Fibroblast of skin of scalp (primary cell): ENCODE measurements around the gene TMEM107.
A peak's percentile ranks its signal among the peaks of the same experiment; 100 is the strongest.

Source experiments
- DNase-seq: peaks from one replicate; pipeline ENCODE4 v3.0.0-alpha.2; 2013

Gene TMEM107

DNA sequence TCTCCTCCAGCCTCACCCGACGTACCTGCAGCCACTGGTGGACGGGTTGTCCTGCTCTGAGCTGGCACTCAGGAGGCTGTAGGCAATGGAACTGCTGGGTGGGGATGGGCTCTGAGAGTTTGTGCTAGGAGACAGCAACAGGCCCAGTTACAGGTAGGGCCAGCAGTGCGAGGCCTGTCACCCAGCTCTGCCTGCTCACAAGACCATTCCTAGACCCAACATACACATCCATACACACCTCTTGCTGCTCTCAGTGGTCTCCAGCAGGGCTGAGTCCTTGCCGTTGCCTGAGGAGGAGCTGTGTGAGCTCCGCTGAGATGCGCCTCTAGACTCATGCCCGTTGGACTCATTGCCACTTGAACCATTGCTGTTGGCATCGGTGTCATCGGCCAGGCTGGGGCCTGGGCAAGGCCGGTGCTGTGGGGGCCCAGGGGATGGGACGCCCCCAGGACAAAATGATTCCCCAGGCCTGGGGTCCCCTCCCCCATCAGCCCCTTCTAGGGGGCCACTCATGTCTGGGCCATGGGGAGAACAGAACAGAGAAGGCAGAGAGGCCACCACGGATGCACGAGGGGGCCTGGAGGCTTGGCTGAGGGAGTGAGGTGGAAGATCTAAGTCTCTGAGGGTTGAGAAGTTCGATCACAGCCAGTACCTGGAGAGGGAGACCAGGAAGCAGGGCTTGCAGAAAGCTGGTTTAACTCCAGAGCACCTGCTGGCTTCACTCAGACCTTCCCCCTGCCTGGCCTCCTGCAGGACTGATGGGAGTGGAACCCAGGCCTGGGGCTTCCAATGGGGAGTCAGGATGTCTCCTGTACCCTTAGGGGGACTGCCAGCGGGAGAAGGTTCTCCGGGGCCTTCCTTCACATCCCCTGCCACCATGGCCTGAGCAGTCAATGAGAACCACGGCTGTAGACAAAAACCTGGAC is 25.7 kb downstream of the TMEM107 start:
- DNase-seq: no peak

DNA sequence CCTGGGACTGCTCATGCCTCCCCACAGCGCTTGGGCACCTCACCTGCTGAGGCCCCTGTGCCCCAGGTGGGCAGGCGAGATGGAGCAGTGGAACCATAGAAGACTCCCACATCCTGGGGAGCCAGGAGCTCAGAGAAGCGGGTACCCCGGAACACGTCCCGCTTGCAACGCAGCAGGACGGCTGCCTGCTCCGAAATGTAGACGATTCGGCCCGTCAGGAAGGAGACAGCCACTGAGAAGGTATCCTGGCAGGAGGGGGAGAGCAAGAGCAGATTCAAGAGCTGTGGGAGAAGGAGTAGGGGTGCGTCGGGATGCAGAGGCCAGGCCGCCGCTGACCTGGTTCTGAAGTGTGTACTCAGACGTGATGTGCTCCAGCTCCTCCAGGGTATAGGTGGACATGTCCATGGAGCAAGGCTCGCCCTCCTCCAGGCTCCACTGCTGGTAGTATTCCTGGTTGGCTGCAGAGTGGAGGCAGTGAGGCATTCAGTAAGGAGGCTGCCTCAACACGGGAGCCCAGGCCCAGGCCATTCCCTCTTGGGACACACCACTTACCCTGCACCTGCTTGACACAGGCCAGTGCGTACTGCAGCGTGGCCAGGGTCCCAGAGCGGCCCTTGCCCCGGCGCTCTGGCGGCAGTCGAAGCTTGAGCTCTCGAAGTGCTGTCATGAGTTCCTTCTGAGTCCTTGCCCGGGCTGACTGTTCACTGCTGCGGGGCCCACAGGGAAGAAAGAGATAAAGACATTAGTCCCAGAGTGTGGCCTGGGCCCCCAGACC is 26.6 kb downstream of the TMEM107 start:
- DNase-seq: no peak

DNA sequence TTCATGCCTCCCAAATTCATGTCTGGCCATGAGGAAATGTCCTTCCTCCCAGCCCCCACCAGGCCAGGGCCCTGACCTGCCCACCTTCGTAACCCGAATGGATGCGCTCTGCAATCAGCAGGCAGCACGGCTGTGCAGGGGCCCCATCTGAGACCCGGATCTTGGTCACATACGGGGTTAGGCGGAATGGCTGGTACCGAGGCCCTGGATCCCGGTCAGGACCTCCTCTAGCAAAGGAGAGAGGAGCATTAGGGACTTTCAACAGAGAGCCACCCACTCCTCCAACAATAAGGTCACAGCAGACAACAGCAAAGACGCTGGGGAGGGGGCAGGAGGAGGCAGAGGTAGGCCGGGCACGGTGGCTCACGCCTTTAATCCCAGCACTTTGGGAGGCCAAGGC is 27.6 kb downstream of the TMEM107 start:
- no peak for DNase-seq

DNA sequence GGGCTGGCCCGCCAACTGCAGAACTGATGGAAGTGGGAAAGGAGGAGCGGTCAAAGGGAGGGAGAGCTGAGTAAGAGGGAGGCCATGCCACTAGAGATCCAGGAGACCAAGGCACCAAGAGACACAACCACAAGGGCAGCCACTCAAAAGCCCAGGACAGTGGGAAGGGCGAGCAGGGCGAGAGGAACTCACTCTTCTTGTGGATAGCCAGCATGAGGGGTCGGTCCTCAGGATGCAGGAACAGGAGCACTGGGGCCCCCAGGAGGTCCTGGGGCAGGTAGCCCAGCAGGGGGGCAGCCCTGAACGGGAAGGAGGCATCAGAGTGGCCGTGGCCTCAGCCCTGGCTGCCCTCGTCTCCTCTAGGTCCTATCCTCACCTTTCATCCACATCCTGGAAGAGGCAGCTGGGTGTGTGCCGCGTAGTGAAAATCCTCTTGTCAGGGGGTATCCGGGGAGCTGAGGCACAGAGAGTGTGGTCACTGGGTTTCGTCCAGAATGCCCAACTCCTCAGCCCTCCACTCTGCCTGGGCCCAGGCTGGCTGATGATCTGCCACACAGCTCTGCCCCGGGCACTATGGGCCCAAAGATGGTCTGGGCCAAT is 28.3 kb downstream of the TMEM107 start:
- DNase-seq: no peak

DNA sequence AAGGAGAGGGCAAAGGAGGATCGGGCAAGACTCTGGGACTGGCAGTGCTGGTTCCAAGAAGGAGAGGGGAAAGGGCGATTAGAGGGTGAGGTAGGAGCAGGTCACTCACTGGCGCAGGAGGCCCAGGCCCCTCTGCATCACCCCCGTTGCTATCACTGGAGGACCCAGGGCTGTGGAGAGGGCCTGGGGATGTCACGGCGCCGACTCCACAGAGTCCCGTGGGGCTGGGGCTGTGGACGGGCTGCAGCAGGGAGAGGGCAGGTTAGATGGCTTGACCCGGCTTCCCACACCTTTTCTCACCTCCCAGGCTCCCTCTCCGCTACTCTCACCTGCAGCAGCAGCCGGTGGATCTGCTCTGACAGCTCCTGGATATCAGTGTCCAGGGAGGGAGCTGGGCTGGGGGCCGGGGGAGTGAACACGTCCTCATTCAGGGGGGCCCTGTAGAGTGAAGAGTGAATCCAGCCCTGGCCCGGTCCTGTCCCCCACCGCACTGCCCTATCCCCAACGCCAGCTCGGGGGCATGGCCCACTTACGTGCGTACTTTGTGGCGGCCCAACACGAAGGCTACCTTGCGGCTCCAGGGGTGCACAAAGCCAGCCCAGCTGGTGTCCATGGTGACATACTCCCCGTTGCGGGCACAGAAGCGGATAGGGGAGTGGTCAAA is 28.9 kb downstream of the TMEM107 start:
- DNase-seq: no peak

DNA sequence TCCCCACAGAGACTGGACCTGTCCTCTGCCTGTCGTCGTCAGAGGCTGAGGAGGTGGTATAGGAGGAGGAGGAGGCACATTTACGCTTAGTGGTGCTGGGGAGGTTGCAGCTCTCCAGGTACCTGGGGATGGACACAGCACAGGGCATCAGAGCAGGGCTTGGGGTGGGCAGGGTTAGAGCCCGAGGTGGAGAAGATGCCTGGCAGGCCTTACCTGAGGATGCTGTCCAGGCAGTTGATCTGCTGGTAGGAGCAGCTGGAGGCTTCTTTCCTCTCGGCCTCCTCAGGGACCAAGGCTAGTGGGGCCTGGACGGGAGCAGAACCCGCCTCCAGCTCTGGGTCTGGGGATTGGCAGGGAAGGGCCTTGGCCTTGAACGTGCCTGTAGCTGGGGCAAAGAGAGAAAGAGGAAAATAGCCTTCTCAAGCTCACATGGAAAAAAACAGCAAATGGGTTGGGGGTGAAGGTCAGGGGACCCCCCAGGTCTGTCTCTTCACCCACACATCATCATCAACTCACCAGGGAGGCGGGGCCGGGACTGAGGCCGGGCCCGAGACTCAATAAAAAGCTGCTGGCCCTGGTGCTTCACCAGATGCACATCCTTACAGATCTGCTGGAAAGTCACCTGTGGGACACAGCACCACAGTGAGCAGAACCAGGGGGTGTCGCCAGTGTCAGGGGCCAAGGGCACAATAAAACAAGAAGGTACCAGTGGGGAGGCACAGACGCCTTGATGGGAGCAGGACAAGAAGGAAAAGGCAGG is 29.6 kb downstream of the TMEM107 start:
- DNase-seq: no peak

DNA sequence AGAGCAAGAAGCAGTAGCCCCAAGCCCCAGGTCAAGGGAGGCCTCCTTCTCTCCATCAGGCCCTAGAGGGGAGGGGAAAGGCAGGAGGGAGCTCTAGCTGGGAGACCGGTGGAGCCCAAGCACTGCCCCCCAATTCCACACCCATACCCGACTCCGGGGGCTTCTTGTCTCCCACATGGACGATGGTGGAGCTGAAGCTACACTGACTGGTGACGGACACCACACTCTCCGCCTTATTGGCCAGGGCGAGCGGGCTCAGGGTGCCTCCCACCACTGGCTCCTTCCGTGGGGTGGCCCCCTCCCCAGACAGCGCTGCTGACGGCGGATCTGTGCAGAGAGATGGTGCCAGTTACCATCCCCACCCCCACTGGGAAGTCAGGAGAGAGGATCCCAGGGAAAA is 30.4 kb downstream of the TMEM107 start:
- DNase-seq: no peak

DNA sequence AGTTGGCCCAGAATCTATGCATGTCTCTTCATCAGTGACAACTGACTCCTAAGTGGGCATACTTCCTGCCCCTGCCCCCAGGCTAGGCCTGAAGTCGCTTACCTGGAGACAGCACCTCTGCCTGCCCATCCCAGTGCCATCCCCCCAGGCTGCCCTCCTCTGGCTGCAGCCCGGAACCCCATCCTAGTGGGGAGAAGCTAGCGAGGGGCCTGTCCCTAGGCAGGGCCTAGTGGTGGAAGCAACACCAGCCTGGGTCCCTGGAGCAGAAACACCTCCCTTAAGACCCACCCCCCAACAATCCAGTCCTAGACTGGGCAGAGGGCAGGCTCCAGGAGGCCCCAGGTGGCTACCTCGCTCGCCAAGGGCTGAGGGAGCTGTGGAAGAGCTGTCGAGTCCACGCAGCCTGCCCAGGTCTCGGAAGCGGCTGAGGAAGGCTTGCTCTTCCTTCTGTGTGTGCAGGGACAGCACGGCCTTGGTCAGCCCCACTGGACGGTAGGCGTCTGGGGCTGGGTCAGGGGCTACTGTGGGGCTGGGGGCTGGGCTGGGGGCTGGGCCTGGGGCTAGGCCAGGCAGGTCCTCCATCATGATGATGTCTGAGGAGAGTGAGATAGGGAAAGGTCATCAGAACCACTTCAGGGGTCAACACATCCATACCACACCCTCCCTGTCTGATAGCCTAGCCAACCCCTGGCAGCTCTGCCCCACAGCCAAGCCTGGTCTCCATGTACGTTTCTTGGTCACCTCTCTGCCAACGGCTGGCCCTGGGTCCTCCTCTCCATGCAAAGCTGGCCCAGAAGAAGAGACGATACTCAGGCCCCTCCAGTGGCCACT is 31.6 kb downstream of the TMEM107 start:
- no peak for DNase-seq

DNA sequence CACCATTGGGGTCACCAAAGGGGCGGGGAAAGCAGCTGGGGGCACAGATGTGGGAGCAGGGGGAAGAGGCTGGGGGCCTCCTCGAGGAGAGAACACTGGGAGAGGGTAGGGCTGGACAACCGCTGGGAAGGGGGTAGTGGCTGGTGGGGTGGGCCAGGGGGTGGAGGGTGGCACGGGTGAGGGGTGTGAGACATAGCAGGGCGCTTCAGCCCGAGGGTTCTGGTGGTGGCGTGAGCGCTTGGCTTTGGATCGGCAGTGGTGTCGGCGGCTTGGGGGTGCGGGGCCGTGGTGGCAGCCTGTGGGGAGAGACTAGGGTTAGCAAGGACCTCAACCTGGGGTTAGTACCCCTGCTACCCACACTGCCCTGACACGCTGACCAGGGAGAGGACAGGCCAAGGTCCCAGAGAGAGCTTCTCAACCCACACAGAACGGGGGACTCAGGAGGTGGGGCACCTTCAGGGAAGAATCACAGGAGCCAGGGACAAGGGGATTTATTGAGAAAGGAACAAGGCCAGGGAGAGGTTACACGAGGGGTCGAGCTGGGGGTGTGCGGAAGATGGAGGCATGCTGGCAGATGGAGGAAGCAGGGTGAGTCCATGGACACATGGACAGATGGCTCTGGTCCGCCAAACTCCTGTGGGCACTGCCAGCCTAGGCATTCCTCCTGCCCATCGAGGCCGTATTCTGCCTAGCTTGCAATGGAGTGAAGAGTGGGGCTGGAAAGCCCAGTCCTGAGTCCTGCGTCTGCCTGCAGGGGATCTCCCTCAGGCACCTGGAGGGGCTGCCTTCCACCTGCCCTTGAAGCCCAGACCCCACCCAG is 32.4 kb downstream of the TMEM107 start:
- DNase-seq: no peak

DNA sequence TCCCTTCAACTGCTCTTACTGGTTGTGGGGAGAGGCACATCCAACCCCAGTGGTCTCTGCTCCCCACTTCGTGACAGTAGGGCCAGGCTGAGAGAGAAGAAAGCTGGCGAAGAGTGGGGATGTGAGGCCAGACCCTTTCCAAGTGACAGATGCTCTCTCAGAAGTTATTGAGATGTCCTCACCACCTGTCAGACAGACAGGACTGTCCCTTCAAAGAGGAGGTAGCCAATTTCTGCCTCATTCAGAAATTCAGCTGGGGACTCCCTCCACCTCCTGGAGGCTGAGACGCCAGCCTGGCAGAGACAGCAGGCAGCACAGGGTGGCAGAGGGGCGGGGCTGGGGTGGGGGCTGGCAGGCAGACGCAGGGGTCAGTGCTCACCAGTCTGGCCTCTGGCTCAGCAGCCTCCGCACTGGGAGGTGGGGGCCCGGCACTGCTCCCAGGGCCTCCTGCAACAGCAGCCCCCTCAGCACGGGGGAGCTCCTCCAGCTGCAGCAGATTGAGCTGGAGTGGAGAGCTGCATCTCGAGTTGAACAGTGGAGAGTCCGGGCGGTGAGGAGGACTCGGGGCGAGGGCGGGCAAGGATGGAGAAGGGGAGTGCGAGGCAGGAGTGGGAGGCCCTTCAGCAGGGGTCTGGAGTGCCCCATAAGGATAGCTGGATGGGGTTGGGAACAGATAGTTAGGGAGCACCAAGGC is 33.1 kb downstream of the TMEM107 start:
- no peak for DNase-seq

DNA sequence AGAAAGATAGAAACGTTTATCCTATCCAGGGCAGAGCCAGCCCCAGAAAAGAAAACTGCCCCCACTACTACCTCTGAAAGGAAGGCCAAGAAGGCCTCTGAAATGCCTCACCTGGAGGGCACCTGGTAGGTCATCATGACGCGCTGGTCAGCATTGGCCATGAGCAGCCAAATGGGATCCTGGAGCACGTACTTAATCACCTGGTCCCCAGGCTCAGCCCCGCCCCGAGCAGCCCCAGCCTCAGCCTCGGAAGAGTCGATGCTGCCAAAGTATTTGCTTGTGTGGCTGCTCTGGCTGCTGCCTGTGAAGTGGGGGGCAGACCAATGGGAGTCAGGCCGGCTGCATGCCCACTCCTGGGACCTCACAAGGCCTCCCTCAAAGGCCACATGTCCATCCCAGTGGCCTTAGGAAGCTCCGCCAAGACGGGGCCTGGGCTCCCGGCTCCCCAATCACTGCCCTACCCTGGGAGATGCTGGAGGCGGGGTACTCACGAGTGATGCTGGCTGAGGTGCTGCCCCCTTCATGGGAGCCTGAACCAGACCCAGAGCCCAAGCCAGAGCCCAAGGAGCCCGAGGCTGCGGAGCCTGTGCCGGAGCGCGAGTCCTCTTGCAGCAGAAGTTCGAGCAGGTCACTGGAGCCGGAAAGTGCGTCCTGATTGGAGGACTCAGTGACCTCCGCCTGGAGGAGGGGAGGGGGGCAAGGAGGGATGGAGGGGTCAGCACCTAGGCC is 33.9 kb downstream of the TMEM107 start:
- no peak for DNase-seq

DNA sequence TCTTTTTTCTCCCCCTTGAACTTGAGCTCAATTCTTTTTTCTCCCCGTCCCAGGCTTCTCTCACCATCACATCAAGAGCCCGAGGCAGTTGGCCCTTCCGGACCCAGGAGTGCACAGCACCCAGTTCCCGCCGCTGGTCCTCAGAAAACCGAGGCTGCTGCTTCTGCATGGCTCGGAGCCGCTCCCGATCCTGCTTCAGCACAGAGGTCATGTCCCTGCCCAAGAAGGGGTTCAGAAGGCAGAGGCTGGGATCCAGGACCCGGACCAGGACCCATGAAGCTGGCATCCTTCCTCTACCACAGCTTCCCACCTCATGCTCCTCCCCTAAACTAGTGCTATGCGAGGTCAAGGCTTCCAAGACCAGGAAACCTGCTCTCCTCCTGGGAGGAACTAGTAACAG is 34.4 kb downstream of the TMEM107 start:
- DNase-seq: no peak

DNA sequence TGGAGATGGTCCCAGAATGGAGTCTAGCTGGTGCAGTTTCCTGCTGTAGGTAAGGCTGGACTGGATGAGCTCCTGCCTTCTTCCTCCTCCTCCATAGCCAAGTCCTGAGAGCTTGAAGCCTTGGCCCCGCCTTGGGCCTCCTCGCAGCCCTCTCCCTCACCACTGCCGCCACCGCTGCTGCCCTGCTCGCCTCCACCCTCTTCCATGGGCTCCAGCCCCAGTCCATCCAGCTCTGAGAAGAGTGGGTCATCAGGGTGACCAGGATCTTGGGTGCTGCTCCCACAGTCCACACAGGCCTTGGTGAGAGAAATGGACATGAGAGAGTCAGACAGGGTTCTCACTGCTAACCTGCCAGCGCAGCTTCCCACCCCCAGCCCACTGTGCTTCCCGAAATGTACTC is 35.1 kb downstream of the TMEM107 start:
- no peak for DNase-seq

DNA sequence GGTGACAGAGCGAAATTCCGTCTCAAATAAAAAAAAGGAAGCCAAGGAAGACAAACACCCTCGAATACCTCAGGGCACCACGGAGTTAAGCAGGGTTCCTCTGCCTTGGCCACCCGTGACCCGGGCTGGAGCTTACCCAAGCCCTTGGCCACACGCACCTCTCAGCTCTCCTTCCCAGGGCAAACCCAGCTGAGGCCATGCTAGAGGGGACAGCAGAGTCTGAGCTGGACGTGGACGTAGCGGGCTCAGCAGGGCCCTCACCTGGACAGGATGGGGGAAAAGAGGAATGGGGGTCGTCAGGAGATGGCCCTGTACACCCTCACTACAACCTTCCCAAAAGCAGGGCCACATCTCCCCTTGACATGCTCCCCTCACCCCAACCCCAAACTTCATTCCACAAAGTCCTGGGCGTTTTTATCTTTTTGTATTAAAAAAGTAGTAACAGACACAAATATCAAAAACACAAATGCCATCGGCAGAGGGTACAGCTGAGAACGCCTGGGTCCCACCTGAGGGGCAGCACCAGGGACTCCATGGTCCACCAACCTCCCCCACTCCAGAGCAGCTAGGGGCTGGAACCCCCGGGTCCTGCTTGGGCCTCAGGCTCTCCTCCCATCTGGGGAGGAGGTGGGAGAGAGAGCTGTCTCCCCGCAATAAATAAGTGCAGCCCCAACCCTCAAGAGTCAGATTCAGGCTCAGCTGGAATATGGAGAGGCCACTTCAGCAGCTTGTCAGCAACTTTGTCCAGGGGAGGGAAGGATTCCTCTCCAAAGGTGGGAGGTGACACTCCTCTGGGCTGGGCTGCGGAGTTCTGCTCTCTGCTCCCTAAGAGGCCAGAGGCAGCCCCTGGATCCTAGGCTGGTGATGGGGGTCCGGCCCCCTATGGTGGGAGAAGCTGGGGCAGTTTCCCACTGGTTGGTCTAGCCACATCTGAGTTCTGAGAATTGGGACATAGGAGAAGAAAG is 35.8 kb downstream of the TMEM107 start:
- no peak for DNase-seq

DNA sequence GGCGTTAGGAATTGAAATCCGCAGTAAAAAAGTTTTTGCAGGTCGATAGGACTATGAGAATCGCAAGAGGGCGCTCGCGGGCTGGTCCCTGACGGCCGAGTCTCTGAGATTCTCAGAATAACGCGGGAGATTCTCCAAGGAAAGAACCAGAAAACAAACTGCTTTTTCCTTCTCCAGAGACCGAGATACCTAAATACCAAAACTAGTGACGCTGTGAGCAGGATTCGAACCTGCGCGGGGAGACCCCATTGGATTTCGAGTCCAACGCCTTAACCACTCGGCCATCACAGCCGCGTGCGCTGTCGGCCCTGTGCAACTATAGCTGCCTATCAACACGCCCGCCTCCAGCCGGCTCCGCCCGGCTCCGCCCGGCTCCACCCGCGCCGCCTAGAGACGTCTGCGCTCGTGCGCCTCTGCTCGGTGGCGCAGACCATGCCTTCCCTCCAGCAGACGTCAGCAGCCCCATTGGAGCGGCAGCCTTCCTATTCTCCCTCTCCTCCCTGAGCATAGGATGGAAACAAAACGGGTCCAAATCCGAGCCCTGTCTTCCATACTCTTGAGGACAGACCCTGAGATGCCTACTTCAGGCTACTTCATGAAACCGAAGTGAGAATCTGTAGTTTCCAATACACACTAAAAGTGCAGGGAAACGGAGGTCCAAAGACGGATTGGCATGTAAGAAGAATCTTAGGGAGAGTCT is 37.4 kb downstream of the TMEM107 start:
- DNase-seq: peak; percentile 99

DNA sequence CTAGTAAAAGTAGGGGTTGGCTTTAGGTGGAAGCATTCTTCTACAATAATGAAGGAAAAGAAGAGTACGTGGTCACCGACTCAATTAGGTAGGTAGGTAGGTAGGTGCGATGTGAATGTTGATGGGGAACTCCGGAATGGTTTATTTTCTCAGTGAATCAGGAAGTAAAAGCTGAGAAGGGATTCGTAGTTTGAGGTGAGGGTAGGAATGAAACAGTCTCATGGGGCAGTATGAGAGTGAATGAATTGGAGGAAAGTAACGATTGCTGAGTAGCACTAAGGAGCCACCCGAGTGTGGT is 37.9 kb downstream of the TMEM107 start:
- no peak for DNase-seq
